Upper lobe of left lung (tissue), 4 donors: ENCODE results near the gene SLCO3A1.

ENCODE experiments used
- CTCF ChIP-seq, 6 experiments: fragments of 450-650 bp in 4 of 6; fragments of 200-600 bp in 2 of 6; sonication (generic) in 2 of 6; IDR thresholded peaks; one replicate each; pipeline ENCODE4 v1.5.1; 2016 to 2019; ENCODE audit warnings: antibody characterized with exemption in 6 of 6
- POLR2A ChIP-seq, 4 donors: fragments of 450-650 bp; IDR thresholded peaks; one replicate each; pipeline ENCODE4 v1.5.1; 2016 to 2017; ENCODE audit warnings: antibody characterized with exemption in 4 of 4, mild to moderate bottlenecking in 2 of 4

- TF ChIP-seq CTCF (IDR thresholded peaks at IDR 0.05) (no peak), POLR2A (IDR thresholded peaks at IDR 0.05) (no peak)
These were observed 84.6 kb downstream of the SLCO3A1 start for GRCh38 chr15:91938136-91938535.
